ENCODE measurements around the gene PPM1L. TPM values are rescaled to one million over a fixed set of nuclear protein-coding genes. Genes with fewer than 3 reads are reported as not detected.

Gene PPM1L
- total and polyA plus RNA-seq, 2 experiments from 2014 or later: 1.2 to 12.6 TPM

GRCh38 chr3:160831401-160831800 lies 75.4 kb downstream of the PPM1L start:
- H3K36me3 ChIP-seq: no peaks in the 10 kb centered on the region
- TF ChIP-seq CTCF (IDR thresholded peaks at IDR 0.05; ENCODE audit: low read depth, low read length): no peak
- H3K27me3 ChIP-seq: no peaks in the 10 kb centered on the region
- no peak overlapping the region for H3K27ac ChIP-seq
- no peak overlapping the region for H3K4me3 ChIP-seq
- no peaks in the 10 kb centered on the region for H3K9me3 ChIP-seq (ENCODE audit: low read depth)
- H3K4me1 ChIP-seq (ENCODE audit: low read depth): peaks cover 9% of the 10 kb centered on the region
- DNase-seq (ENCODE audit: low read depth in 1 of 2, low spot score in 1 of 2): no peak

- Histone ChIP-seq H3K4me1 (ENCODE audit: low read depth) (no peaks in the 10 kb centered on the region), H3K9me3 (ENCODE audit: low read depth) (no peaks in the 10 kb centered on the region), H3K4me3 (no peak overlapping the region), H3K27me3 (no peaks in the 10 kb centered on the region), H3K36me3 (no peaks in the 10 kb centered on the region), H3K27ac (no peak overlapping the region)
- no peak for DNase-seq (ENCODE audit: low read depth in 1 of 2, low spot score in 1 of 2)
- TF ChIP-seq CTCF (IDR thresholded peaks at IDR 0.05; ENCODE audit: low read depth, low read length): no peak
These were observed 81.5 kb downstream of the PPM1L start for GRCh38 chr3:160837394-160837980.

GRCh38 chr3:160840590-160840989 lies 84.6 kb downstream of the PPM1L start:
- no peaks in the 10 kb centered on the region for H3K36me3 ChIP-seq
- H3K4me3 ChIP-seq: no peak overlapping the region
- TF ChIP-seq CTCF (IDR thresholded peaks at IDR 0.05; ENCODE audit: low read depth, low read length): no peak
- no peak overlapping the region for H3K27ac ChIP-seq
- H3K4me1 ChIP-seq (ENCODE audit: low read depth): no peaks in the 10 kb centered on the region
- H3K27me3 ChIP-seq: no peaks in the 10 kb centered on the region
- DNase-seq (ENCODE audit: low read depth in 1 of 2, low spot score in 1 of 2): no peak
- H3K9me3 ChIP-seq (ENCODE audit: low read depth): no peaks in the 10 kb centered on the region

GRCh38 chr3:160841455-160841854 lies 85.4 kb downstream of the PPM1L start:
- TF ChIP-seq CTCF (IDR thresholded peaks at IDR 0.05; ENCODE audit: low read depth, low read length): no peak
- no peaks in the 10 kb centered on the region for H3K27me3 ChIP-seq
- no peaks in the 10 kb centered on the region for H3K9me3 ChIP-seq (ENCODE audit: low read depth)
- H3K4me1 ChIP-seq (ENCODE audit: low read depth): no peaks in the 10 kb centered on the region
- no peak overlapping the region for H3K27ac ChIP-seq
- no peaks in the 10 kb centered on the region for H3K36me3 ChIP-seq
- H3K4me3 ChIP-seq: no peak overlapping the region
- DNase-seq (ENCODE audit: low read depth in 1 of 2, low spot score in 1 of 2): no peak

- no peaks in the 10 kb centered on the region for H3K9me3 ChIP-seq (ENCODE audit: low read depth)
- no peaks in the 10 kb centered on the region for H3K27me3 ChIP-seq
- no peaks in the 10 kb centered on the region for H3K36me3 ChIP-seq
- DNase-seq (ENCODE audit: low read depth in 1 of 2, low spot score in 1 of 2): no peak
- H3K27ac ChIP-seq: no peak overlapping the region
- no peaks in the 10 kb centered on the region for H3K4me1 ChIP-seq (ENCODE audit: low read depth)
- no peak for TF ChIP-seq CTCF (IDR thresholded peaks at IDR 0.05; ENCODE audit: low read depth, low read length)
- no peak overlapping the region for H3K4me3 ChIP-seq
These were observed 86.3 kb downstream of the PPM1L start for GRCh38 chr3:160842021-160843005.
